Activated CD4-positive, alpha-beta T cell treated with anti-CD3 and anti-CD28 coated beads, Interleukin-2, Interleukin-6, amounts not matched to agents 100 ng/mL and 50 ng/mL, durations not matched to agents 16 hours and 8 hours (primary cell): ENCODE data around the gene LRRD1.
"Not testable (repeated sequence)": the region's sequence is repeated elsewhere in the genome, so short reads cannot be mapped to it uniquely, and the experiment has no call there.

ENCODE experiments used
- DNase-seq: peaks from one replicate; pipeline ENCODE4 v3.0.0-alpha.2; 2020

Gene LRRD1

DNA sequence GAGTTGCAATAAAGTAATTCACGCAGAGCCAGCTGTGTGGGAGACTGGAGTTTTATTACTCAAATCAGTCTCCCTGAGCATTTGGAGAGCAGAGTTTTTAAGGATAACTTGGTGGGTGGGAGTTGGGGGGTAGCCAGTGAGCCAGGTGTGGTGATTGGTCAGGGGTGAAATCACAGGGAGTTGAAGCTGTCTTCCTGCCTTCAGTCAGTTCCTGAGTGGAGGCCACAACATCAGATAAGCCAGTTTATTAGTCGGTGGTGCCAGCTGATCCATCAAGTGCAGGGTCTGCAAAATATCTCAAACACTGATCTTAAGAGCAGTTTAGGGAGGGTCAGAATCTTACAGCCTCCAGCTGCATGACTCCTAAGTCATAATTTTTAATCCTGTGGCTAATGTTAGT lies 41.4 kb downstream of the LRRD1 start:
- no peak for DNase-seq

- DNase-seq, result peak; percentile 10
Observed at GRCh38 chr7:92135052-92135889, 43.7 kb downstream of the LRRD1 start.

DNA sequence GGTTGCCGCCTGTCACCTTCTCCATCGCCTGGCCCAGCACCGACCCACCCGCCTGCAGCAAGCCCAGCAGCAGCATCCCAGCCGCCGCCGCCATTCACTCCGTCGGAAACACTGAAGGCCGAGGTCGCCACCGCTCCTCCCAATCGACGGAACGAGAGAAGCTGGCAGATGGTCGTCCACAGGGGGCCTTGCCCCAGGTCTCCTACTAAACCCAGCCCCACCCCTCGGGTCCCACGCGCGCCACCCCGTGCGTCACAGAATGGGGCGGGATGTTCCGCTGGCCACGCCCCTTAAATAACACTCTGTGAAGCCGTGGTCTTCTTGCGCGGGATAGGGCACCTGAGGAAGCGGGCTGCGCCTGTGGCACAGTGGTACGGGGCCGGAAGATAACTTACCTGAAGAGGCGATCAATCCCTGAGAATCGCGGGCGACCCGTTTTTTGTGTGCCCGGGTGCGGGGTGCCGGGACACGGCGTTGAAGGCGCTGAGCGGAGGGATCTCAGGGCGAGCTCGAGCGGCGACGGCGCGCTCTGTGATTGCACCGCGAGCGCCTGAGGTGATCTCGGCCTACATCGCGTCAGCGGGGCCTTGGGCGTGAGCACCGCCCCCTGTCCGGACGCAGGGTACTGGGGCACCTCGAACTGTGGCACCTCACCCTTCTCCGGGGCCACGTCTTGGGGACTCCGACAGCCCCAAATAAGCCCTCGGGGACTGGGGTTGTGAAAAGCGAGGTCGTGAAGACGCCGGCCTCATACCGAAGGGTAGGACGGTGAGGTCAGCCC lies 44.5 kb downstream of the LRRD1 start, which contains the start of gene CYP51A1:
Gene CYP51A1, minus strand, starts transcription at position 207 of the 781 bp plus-strand sequence. Its CDS starts 113 bp downstream, at position 94.
- DNase-seq, result peak; percentile 94

DNA sequence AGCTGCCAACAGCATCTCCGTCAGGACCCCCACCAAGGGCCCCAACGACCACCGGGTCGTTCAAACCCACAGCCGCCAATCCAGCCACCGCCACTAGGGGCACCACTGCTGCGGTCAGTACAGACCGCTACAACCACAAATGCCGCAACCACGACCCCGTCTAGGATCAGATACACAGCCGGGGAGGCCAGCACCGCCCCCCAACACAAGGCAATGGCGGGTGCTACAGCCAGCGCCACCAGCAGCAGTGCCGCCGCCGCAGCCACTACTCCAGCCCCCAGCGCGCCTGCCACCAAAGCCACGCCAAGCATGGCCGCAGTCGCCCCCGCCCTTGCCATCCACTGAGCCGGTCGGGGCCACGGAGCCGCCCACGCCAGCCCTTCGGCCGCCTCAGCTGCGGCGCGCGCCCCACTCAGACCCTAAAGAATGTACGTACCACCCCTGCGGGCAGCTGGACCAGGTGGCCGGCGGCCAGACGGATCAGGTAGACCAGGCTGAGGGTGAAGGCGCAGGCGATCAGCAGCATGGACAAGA lies 45.1 kb downstream of the LRRD1 start:
- DNase-seq, result peak; percentile 73

GRCh38 chr7:92133133-92133736 lies 45.7 kb downstream of the LRRD1 start:
- no peak for DNase-seq

DNA sequence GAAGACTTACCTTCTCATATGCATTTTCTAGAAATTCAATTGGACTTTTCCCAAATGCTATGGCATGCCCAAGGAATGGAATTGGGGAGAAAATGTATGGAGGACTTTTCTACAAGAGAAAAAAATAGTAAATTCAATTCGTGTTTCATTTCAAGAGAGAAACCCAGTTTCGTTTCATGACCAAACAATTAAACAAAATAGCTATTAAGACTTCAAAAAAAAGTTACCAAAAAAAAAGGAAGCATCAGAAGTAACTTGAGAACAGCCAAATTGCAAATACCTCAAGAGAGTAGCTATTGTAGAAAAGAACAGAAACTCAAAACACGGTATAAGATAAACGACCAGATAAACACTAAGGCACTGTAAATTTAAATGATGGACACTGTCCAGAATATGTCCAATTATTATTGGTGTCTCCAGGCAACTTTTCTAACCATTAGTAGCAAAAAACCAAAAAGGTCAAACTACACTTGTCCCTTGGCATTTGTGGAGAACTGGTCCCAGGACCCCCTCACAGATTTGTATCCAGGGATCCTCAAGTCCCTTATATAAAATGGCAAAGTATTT lies 47.1 kb downstream of the LRRD1 start:
- DNase-seq, result no peak

DNA sequence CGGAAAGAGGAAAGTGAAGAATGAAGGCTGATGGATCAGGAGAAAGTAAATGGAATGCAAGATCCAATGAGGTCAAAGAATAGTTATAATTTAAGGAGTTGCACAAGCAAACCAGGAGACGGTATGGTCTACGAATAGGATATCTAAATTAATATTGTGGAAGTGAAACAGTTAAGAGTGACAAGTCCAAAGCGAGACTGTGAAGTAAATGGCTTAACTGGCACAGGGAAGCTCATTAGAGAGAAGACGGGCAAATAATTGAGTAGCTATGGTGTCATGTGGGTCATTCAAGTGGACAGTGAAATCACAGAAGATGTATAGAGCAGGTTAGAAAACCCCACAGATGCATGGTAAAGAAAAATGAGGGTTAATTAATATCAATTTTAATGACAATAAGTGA lies 47.8 kb downstream of the LRRD1 start:
- DNase-seq, result no peak

DNA sequence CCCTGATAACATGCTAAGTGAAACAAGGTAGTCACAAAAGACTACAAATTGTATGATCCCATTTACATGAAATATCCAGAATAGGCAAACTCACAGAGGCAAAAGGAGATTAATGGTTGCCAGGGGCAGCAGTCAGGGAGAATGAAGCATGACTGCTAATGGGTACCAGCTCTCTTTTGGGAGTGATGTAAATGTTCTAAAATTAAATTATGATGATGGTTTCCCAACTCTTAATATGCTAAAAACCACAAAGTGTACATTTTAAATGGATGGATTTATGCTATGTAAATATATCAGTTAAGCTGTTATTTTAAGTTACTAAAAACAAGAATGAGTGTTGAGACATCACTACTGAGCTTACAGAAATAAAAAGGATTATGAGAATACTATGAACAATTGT lies 57.3 kb downstream of the LRRD1 start:
- no peak for DNase-seq

GRCh38 chr7:92119213-92119759 lies 59.7 kb downstream of the LRRD1 start:
- DNase-seq, result no peak

DNA sequence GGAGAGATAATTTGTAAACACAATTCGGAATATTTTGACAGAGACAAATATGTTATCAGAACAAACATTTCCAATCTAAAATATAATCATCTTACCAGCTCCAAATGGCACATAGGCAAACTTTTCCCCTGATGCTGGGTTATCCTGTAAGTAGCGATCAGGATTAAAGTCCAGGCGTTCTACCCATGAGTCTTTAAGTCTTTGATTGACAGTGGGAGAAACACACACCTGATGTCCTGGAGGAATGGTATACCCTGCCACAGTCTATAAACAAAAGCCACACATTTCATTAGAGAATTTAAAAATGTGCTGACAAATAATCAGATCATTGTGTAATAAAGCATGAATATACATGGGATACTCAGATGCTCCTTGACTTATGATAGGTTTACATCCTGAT lies 62.0 kb downstream of the LRRD1 start:
- DNase-seq, result no peak

DNA sequence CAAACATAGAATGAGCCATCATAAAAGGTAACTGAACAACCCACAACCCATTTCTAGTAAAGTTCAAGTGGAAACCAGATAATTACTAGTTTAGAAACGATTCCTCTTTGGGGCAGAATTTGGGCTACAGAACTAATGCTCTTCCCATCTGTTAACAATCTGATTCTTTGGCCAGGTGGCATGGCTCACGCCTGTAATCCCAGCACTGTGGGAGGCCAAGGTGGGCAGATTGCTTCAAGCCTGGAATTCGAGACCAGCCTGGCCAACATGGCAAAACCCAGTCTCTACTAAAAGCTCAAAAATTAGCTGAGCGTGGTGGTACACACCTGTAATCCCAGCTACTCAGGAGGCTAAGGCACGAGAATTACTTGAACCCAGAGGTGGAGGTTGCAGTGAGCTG lies 63.1 kb downstream of the LRRD1 start:
- no peak for DNase-seq

- DNase-seq, result no peak
Observed at GRCh38 chr7:92110857-92111256, 68.1 kb downstream of the LRRD1 start.

DNA sequence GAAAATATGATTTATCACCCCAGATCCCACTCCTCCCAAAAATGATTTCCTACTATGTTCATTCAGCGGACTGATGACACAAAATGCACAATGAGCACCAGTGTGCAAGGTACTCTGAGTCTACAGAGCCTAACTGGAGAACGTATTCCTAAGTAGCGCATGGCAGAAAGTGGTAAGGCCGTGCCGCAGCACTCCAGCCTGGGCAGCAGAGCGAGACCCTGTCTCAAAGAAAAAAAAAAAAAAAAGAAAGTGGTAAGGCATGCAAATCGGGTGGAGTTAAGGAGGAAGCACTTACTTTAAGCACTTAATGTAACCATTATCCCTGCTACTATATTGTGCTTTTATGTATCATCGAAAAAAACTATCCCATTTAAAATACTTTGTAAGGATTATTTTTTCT lies 70.1 kb downstream of the LRRD1 start:
- DNase-seq, result no peak

DNA sequence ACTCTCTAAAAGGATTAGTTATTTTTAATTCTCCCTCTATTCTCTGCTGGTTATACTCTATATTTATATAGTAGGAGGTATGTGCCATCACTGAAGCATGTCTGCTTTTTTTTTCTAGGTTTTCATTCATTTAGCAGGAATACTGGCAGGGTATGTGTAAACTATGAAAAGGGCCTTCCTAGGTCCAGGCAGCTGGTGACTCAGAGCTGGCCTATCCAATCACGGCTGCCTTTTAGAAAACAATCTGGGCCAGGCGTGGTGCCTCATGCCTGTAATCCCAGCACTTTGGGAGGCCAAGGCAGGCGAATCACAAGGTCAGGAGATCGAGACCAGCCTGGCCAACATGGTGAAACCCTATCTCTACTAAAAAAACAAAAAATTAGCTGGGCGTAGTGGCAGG lies 76.1 kb downstream of the LRRD1 start:
- not testable (repeated sequence) for DNase-seq

DNA sequence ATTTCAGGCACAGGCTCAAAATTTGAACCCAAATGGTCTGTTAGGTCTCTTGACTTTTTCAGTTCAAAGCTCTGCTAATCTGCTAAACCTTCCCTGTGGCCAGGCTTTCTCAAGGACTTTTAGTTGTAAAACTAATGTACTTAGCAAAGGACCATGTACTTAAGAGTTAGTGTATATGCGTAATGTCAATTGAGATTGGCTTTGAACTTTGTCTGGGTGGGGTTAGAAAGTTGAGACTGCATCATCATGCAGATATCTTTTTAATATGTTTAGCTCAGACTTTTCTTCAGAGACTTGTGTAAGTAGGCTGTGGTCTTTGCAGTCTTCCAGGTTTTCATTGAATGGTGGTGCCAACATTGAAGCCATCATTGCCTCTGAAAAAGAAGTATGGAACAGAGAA lies 78.4 kb downstream of the LRRD1 start:
- DNase-seq, result no peak

DNA sequence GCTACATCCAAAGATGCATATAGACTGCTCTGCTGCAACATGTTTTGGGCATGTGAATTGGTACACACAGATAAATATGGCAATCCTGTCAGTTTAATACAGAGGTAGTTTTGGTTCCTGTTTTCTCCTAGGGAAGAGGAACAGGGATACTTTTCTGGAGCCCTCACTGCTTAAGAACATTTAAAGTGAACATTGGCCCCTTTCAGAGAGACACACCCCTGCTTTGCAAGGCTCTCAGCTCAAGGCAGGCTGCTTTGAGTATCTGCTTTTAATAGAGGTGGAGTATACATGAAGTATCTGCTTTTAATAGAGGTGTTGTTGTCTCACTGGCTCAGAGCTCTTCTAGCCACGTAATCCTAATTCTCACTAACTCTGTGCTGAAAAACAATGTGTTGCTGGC lies 83.6 kb downstream of the LRRD1 start:
- no peak for DNase-seq
